Endothelial cell of umbilical vein (primary cell): ENCODE results near the gene TRAPPC6A. TPM values are rescaled to one million over a fixed set of nuclear protein-coding genes. Genes with fewer than 3 reads are reported as not detected.

Experiments
- BruUV-seq: library from RNA; stranded (reverse); fragments of 400-500 nt; replicated peaks from 2 replicates; lab custom pipeline; 2021; lab: Mats Ljungman, UMichigan
- CTCF ChIA-PET: fragments of 300-600, 350-600 bp; sonication (Branson Sonifier 250); formaldehyde crosslinking; loops from one replicate; lab custom pipeline; 2021; ENCODE audit warnings: antibody characterized with exemption, inconsistent platforms; lab: Charles Lee
- POLR2A ChIA-PET: fragments of 300-600, 350-600 bp; sonication (Branson Sonifier 250); formaldehyde crosslinking; loops from one replicate; lab custom pipeline; 2021; ENCODE audit warnings: antibody characterized with exemption, inconsistent platforms; lab: Charles Lee
- DNase-seq: peaks from one replicate; pipeline ENCODE4 v3.0.0-alpha.2; 2011; ENCODE audit warnings: low read depth, low spot score
- FAIRE-seq: peaks from 2 replicates; lab custom pipeline; 2011; peaks lifted over from hg19 to GRCh38; lab: Jason Lieb, UNC
- H2AFZ ChIP-seq: 2 replicates; pipeline ENCODE4 v1.6.0; 2012; ENCODE audit warnings: low read depth, low read length, control low read depth, inconsistent platforms
- H3K27ac ChIP-seq: 2 replicates; pipeline ENCODE4 v1.5.1; 2011; ENCODE audit warnings: low read depth, mild to moderate bottlenecking, control low read depth, low read length, moderate library complexity; ENCODE audit not compliant: insufficient read depth
- H3K27me3 ChIP-seq, 2 experiments: 2 replicates each; pipeline versions ENCODE4 v1.6.0 to v1.6.1; 2011; ENCODE audit warnings: low read length in 2 of 2, mixed read lengths in 1 of 2; ENCODE audit not compliant: control insufficient read depth in 2 of 2, insufficient read depth in 2 of 2
- H3K36me3 ChIP-seq, 2 experiments: 2 replicates in 1 of 2; 3 replicates in 1 of 2; pipeline ENCODE4 v1.5.1; 2011; ENCODE audit warnings: low read length in 2 of 2, mild to moderate bottlenecking in 1 of 2, moderate library complexity in 1 of 2; ENCODE audit not compliant: control insufficient read depth in 2 of 2, insufficient read depth in 2 of 2; ENCODE audit errors: extremely low read depth in 1 of 2
- H3K4me1 ChIP-seq: 3 replicates; pipeline ENCODE4 v1.5.1; 2011; ENCODE audit warnings: mild to moderate bottlenecking, low read length; ENCODE audit not compliant: control insufficient read depth, insufficient read depth; ENCODE audit errors: extremely low read depth
- H3K4me2 ChIP-seq: 2 replicates; pipeline ENCODE4 v1.6.1; 2011; ENCODE audit warnings: low read length, control low read depth, mixed read lengths; ENCODE audit not compliant: insufficient read depth
- H3K4me3 ChIP-seq, 3 experiments: fragments of 200-600 bp in 1 of 3; sonication (generic), shearing (Covaris generic) in 1 of 3; replicated peaks in 1 of 3; 2 replicates each; pipeline ENCODE4 v1.5.1; 2011 to 2016; ENCODE audit warnings: control low read depth in 3 of 3, low read length in 3 of 3, mild to moderate bottlenecking in 2 of 3, inconsistent platforms in 1 of 3, low read depth in 1 of 3, moderate library complexity in 1 of 3; ENCODE audit not compliant: insufficient read depth in 1 of 3
- H3K79me2 ChIP-seq: 2 replicates; pipeline ENCODE4 v1.6.0; 2012; ENCODE audit warnings: low read length, inconsistent platforms; ENCODE audit not compliant: control insufficient read depth, insufficient read depth
- H3K9ac ChIP-seq: replicated peaks from 2 replicates; pipeline ENCODE3; 2011; ENCODE audit warnings: low read length, control low read depth; ENCODE audit not compliant: insufficient read depth; ENCODE audit errors: extremely low read depth
- H3K9me1 ChIP-seq: replicated peaks from 3 replicates; pipeline ENCODE4 v1.6.0; 2011; ENCODE audit warnings: mild to moderate bottlenecking, low read length; ENCODE audit not compliant: control insufficient read depth, insufficient read depth; ENCODE audit errors: extremely low read depth
- H3K9me3 ChIP-seq: replicated peaks from 2 replicates; pipeline ENCODE4 v1.5.1; 2012; ENCODE audit warnings: low read length, inconsistent platforms; ENCODE audit not compliant: control insufficient read depth, insufficient read depth
- H4K20me1 ChIP-seq: replicated peaks from 2 replicates; pipeline ENCODE3; 2011; ENCODE audit warnings: mild to moderate bottlenecking, low read length; ENCODE audit not compliant: control insufficient read depth, insufficient read depth; ENCODE audit errors: extremely low read depth
- EZH2 ChIP-seq: IDR thresholded peaks from 2 replicates; pipeline ENCODE4 v1.6.1; 2012; ENCODE audit warnings: borderline replicate concordance, low read depth, mild to moderate bottlenecking, moderate library complexity, low read length, inconsistent platforms; ENCODE audit not compliant: severe bottlenecking
- FOS ChIP-seq: IDR thresholded peaks from 2 replicates; pipeline ENCODE4 v1.6.1; 2011; ENCODE audit warnings: mild to moderate bottlenecking, low read length, moderate library complexity, borderline replicate concordance; ENCODE audit not compliant: insufficient read depth
- GATA2 ChIP-seq: IDR thresholded peaks from 2 replicates; pipeline ENCODE4 v1.7.0; 2011; ENCODE audit warnings: low read depth, mild to moderate bottlenecking, moderate library complexity, mixed read lengths, low read length; ENCODE audit not compliant: insufficient read length, insufficient read depth
- JUN ChIP-seq: IDR thresholded peaks from 2 replicates; pipeline ENCODE4 v1.6.1; 2011; ENCODE audit warnings: borderline replicate concordance, low read depth; ENCODE audit not compliant: insufficient read length, insufficient read depth
- MAX ChIP-seq: IDR thresholded peaks from 2 replicates; pipeline ENCODE4 v1.6.1; 2011; ENCODE audit not compliant: insufficient read depth, insufficient read length
- MYC ChIP-seq: IDR thresholded peaks from one replicate; pipeline ENCODE4 v1.6.1; 2011; ENCODE audit warnings: mild to moderate bottlenecking, low read depth, low read length
- POLR2A ChIP-seq: IDR thresholded peaks from 2 replicates; pipeline ENCODE4 v1.6.1; 2012; ENCODE audit warnings: low read depth, mild to moderate bottlenecking, control low read depth, low read length
- POLR2AphosphoS5 ChIP-seq: IDR thresholded peaks from 2 replicates; pipeline ENCODE4 v1.6.1; 2012; ENCODE audit warnings: low read depth, mild to moderate bottlenecking, control low read depth, low read length, moderate library complexity; ENCODE audit not compliant: insufficient read depth
- dilution Hi-C: fragments of 300-500 bp; cut with MboI; formaldehyde crosslinking; loops from one replicate; pipeline ENCODE4 v1.15.0; 2019; ENCODE audit warnings: low sequenced_read_pairs; ENCODE audit not compliant: extremely low pct_ligation_motif_present
- intact Hi-C: fragments of 100-400 bp; cut with micrococcal nuclease; formaldehyde crosslinking; loops from one replicate; pipeline ENCODE4 v1.10.0; 2022
- polyA plus RNA-seq, 4 experiments: library from polyadenylated mRNA; depleted of rRNA in 3 of 4; stranded (reverse) in 3 of 4; unstranded in 1 of 4; fragments of >200 nt; gene quantifications; 2 replicates each; pipeline versions ENCODE4 v1.2.1 to v1.2.3, GENCODE V29; 2011 to 2012; ENCODE audit warnings: missing spikeins in 1 of 4
- total RNA-seq: library from RNA; stranded (reverse); gene quantifications from 2 replicates; pipeline ENCODE4 v1.2.3, GENCODE V29; 2021
- TF ChIP-seq, protein P1 (sequence below), 2 donors: IDR thresholded peaks; 1 replicate in 1 of 2; 2 replicates in 1 of 2; pipeline ENCODE4 v1.5.1; 2011; ENCODE audit warnings: low read length in 2 of 2, mild to moderate bottlenecking in 2 of 2, moderate library complexity in 2 of 2, control low read depth in 1 of 2, inconsistent platforms in 1 of 2, low read depth in 1 of 2; ENCODE audit not compliant: insufficient read depth in 1 of 2; ENCODE audit errors: extremely low read depth in 1 of 2

Gene TRAPPC6A
- total and polyA plus RNA-seq, 2 donors (not counting 3 experiments of a cell fraction or from before 2014, with no cell fraction given): 18.1 to 45.4 TPM

DNA sequence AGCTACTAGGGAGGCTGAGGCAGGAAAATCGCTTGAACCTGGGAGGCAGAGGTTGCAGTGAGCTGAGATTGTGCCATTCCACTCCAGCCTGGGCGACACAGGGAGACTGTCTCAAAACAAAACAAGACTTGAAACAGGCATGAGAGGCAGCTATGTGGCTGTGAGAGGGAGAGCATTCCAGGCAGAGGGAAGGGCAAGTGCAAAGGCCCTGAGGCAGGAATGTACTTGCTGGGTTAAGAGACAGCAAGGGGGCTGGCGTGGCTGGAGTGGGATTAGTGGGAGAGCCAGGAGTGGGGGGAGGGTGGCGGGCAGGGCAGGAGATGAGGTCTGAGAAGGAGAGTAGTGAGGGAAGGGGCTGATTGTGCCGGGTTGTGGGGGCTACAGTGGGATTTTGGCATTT lies 45.8 kb upstream of the TRAPPC6A start:
- Histone ChIP-seq H3K9ac (no peak overlapping the region), H3K9me3 (no peaks in the 10 kb centered on the region), H3K27me3 (no peaks in the 10 kb centered on the region), H3K9me1 (no peaks in the 10 kb centered on the region), H3K79me2 (no peaks in the 10 kb centered on the region), H3K4me3 (no peak overlapping the region), H3K4me1 (no peaks in the 10 kb centered on the region), H3K27ac (no peak overlapping the region), H3K36me3 (no peaks in the 10 kb centered on the region), H3K4me2 (no peak overlapping the region), H2AFZ (no peak overlapping the region), H4K20me1 (no peaks in the 10 kb centered on the region)
- DNase-seq: no peak
- FAIRE-seq: no peak
- CTCF ChIA-PET: interaction anchor here (1.1 to 1.3 kb wide), 2 partner anchors 9 to 24 kb away, joined by 3 read pairs; no protein-coding TSS in a partner anchor
- TF ChIP-seq, protein P1, sequence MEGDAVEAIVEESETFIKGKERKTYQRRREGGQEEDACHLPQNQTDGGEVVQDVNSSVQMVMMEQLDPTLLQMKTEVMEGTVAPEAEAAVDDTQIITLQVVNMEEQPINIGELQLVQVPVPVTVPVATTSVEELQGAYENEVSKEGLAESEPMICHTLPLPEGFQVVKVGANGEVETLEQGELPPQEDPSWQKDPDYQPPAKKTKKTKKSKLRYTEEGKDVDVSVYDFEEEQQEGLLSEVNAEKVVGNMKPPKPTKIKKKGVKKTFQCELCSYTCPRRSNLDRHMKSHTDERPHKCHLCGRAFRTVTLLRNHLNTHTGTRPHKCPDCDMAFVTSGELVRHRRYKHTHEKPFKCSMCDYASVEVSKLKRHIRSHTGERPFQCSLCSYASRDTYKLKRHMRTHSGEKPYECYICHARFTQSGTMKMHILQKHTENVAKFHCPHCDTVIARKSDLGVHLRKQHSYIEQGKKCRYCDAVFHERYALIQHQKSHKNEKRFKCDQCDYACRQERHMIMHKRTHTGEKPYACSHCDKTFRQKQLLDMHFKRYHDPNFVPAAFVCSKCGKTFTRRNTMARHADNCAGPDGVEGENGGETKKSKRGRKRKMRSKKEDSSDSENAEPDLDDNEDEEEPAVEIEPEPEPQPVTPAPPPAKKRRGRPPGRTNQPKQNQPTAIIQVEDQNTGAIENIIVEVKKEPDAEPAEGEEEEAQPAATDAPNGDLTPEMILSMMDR (IDR thresholded peaks at IDR 0.05; ENCODE audit: extremely low read depth in 1 of 2, insufficient read depth in 1 of 2, low read depth in 1 of 2, low read length in 2 of 2): no peak
- TF ChIP-seq POLR2AphosphoS5 (no peak), MYC (no peak), POLR2A (no peak)
- intact Hi-C loops: no loop called here
- no TSS peak for BruUV-seq
- POLR2A ChIA-PET: no interaction called here
- dilution Hi-C loops: no loop called here

DNA sequence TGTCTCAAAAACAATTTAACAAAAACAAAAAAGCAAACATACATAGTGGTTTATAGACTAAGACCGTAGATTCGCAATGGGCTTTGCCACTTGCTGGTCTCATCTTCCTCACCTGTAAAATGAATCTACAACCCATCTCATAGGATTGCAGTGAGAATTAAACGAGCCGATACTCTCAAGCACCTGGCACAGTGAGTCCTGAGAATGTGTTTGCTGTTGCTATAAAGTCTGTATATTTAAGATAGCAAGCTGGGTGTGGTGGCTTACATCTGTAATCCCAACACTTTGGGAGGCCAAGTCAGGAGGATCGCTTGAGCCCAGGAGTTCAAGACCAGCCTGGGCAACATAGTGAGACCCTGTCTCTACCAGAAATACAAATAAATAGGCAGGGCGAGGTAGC lies 44.7 kb upstream of the TRAPPC6A start:
- TF ChIP-seq MAX: no peak
- TF ChIP-seq POLR2AphosphoS5: no peak
- TF ChIP-seq POLR2A: no peak
- no peak for TF ChIP-seq FOS
- no peak for TF ChIP-seq MYC
- TF ChIP-seq JUN: no peak
- no peak for TF ChIP-seq EZH2
- TF ChIP-seq GATA2: no peak
- TF ChIP-seq, protein P1 (IDR thresholded peaks at IDR 0.05; ENCODE audit: extremely low read depth in 1 of 2, insufficient read depth in 1 of 2, low read depth in 1 of 2, low read length in 2 of 2): no peak
- Histone ChIP-seq H3K27me3 (no peaks in the 10 kb centered on the region), H2AFZ (no peak overlapping the region), H4K20me1 (no peaks in the 10 kb centered on the region), H3K36me3 (no peaks in the 10 kb centered on the region), H3K27ac (no peak overlapping the region), H3K9me1 (no peaks in the 10 kb centered on the region), H3K9ac (no peak overlapping the region), H3K9me3 (no peaks in the 10 kb centered on the region), H3K4me3 (no peak overlapping the region), H3K79me2 (no peaks in the 10 kb centered on the region), H3K4me2 (no peak overlapping the region), H3K4me1 (peaks cover 3% of the 10 kb centered on the region)
- no TSS peak for BruUV-seq
- ChIA-PET CTCF (interaction anchor here (1.1 kb wide), 1 partner anchor 10 kb away, joined by 3 read pairs; no protein-coding TSS in a partner anchor), POLR2A (no interaction called here)
- intact Hi-C loops: no loop called here
- FAIRE-seq (no peak), DNase-seq (no peak)
- dilution Hi-C loops: no loop called here
